ENCODE data around the gene TRIM66. TPM values are rescaled to one million over a fixed set of nuclear protein-coding genes. Genes with fewer than 3 reads are reported as not detected.
A peak's percentile ranks its signal among the peaks of the same experiment; 100 is the strongest.

Gene TRIM66
- total and polyA plus RNA-seq, 2 donors (not counting 1 experiment from before 2014, with no cell fraction given): 3.9 to 13.7 TPM

GRCh38 chr11:8681837-8682302 lies 595 bp downstream of the TRIM66 start:
- Histone ChIP-seq H3K36me3 (ENCODE audit: control insufficient read depth, insufficient read depth, low read length) (peaks cover 18% of the 10 kb centered on the region), H3K27me3 (ENCODE audit: control insufficient read depth, insufficient read depth, low read length) (no peaks in the 10 kb centered on the region), H3K4me3 (replicated peaks in 1 of 4; ENCODE audit: control extremely low read depth in 1 of 4, insufficient read depth in 1 of 4, low read depth in 3 of 4, low read length in 4 of 4) (peak overlapping the region; percentile 89 to 100 (median 97)), H3K4me1 (ENCODE audit: control insufficient read depth, extremely low read depth, insufficient read depth, low read length) (peaks cover 6% of the 10 kb centered on the region), H4K20me1 (ENCODE audit: control insufficient read depth, extremely low read depth, insufficient read depth, low read length) (no peaks in the 10 kb centered on the region), H3K9me3 (ENCODE audit: control insufficient read depth, insufficient read depth, low read depth, low read length) (no peaks in the 10 kb centered on the region), H3K79me2 (ENCODE audit: control insufficient read depth, insufficient read depth, low read length) (peaks cover 43% of the 10 kb centered on the region), H2AFZ (ENCODE audit: low read length) (peak overlapping the region; percentile 22), H3K4me2 (ENCODE audit: extremely low read depth, insufficient read depth, low read length) (peak overlapping the region; percentile 95), H3K27ac (ENCODE audit: insufficient read depth, low read length) (peak overlapping the region; percentile 98), H3K9ac (ENCODE audit: insufficient read depth, low read length) (peak overlapping the region; percentile 99)
- TF ChIP-seq EZH2 (IDR thresholded peaks at IDR 0.05; ENCODE audit: low read length, missing control alignments): no peak
- no peak for TF ChIP-seq CTCF (conservative IDR thresholded peaks at IDR 0.05 in 1 of 2, IDR thresholded peaks at IDR 0.05 in 1 of 2; ENCODE audit: low read depth in 1 of 2, low read length in 2 of 2)
- DNase-seq (ENCODE audit: low read depth in 2 of 2): no peak

- no peak overlapping the region for H3K4me2 ChIP-seq (ENCODE audit: extremely low read depth, insufficient read depth, low read length)
- DNase-seq (ENCODE audit: low read depth in 2 of 2): no peak
- H3K9ac ChIP-seq (ENCODE audit: insufficient read depth, low read length): no peak overlapping the region
- no peak overlapping the region for H3K4me3 ChIP-seq (replicated peaks in 1 of 4; ENCODE audit: control extremely low read depth in 1 of 4, insufficient read depth in 1 of 4, low read depth in 3 of 4, low read length in 4 of 4)
- no peaks in the 10 kb centered on the region for H3K4me1 ChIP-seq (ENCODE audit: control insufficient read depth, extremely low read depth, insufficient read depth, low read length)
- no peaks in the 10 kb centered on the region for H3K27me3 ChIP-seq (ENCODE audit: control insufficient read depth, insufficient read depth, low read length)
- peaks cover 24% of the 10 kb centered on the region for H3K79me2 ChIP-seq (ENCODE audit: control insufficient read depth, insufficient read depth, low read length)
- no peak overlapping the region for H2AFZ ChIP-seq (ENCODE audit: low read length)
- TF ChIP-seq CTCF (conservative IDR thresholded peaks at IDR 0.05 in 1 of 2, IDR thresholded peaks at IDR 0.05 in 1 of 2; ENCODE audit: low read depth in 1 of 2, low read length in 2 of 2) (no peak), EZH2 (IDR thresholded peaks at IDR 0.05; ENCODE audit: low read length, missing control alignments) (no peak)
- H3K9me3 ChIP-seq (ENCODE audit: control insufficient read depth, insufficient read depth, low read depth, low read length): no peaks in the 10 kb centered on the region
- H4K20me1 ChIP-seq (ENCODE audit: control insufficient read depth, extremely low read depth, insufficient read depth, low read length): no peaks in the 10 kb centered on the region
- no peak overlapping the region for H3K27ac ChIP-seq (ENCODE audit: insufficient read depth, low read length)
- H3K36me3 ChIP-seq (ENCODE audit: control insufficient read depth, insufficient read depth, low read length): peaks cover 4% of the 10 kb centered on the region
These were observed 3.5 kb downstream of the TRIM66 start for GRCh38 chr11:8679006-8679405.

- no peak for DNase-seq (ENCODE audit: low read depth in 2 of 2)
- H3K79me2 ChIP-seq (ENCODE audit: control insufficient read depth, insufficient read depth, low read length): peaks cover under 1% of the 10 kb centered on the region
- no peaks in the 10 kb centered on the region for H3K36me3 ChIP-seq (ENCODE audit: control insufficient read depth, insufficient read depth, low read length)
- no peak for TF ChIP-seq EZH2 (IDR thresholded peaks at IDR 0.05; ENCODE audit: low read length, missing control alignments)
- no peak for TF ChIP-seq CTCF (conservative IDR thresholded peaks at IDR 0.05 in 1 of 2, IDR thresholded peaks at IDR 0.05 in 1 of 2; ENCODE audit: low read depth in 1 of 2, low read length in 2 of 2)
- no peak overlapping the region for H2AFZ ChIP-seq (ENCODE audit: low read length)
- H4K20me1 ChIP-seq (ENCODE audit: control insufficient read depth, extremely low read depth, insufficient read depth, low read length): no peaks in the 10 kb centered on the region
- H3K27ac ChIP-seq (ENCODE audit: insufficient read depth, low read length): no peak overlapping the region
- no peak overlapping the region for H3K4me3 ChIP-seq (replicated peaks in 1 of 4; ENCODE audit: control extremely low read depth in 1 of 4, insufficient read depth in 1 of 4, low read depth in 3 of 4, low read length in 4 of 4)
- H3K4me1 ChIP-seq (ENCODE audit: control insufficient read depth, extremely low read depth, insufficient read depth, low read length): peaks cover 10% of the 10 kb centered on the region
- H3K4me2 ChIP-seq (ENCODE audit: extremely low read depth, insufficient read depth, low read length): no peak overlapping the region
- H3K9ac ChIP-seq (ENCODE audit: insufficient read depth, low read length): no peak overlapping the region
- no peaks in the 10 kb centered on the region for H3K9me3 ChIP-seq (ENCODE audit: control insufficient read depth, insufficient read depth, low read depth, low read length)
- H3K27me3 ChIP-seq (ENCODE audit: control insufficient read depth, insufficient read depth, low read length): no peaks in the 10 kb centered on the region
These were observed 6.0 kb downstream of the TRIM66 start for GRCh38 chr11:8676458-8676857.

Data from fibroblast of lung (primary cell).